ENCODE data around the gene MYEOV. TPM values are rescaled to one million over a fixed set of nuclear protein-coding genes. Genes with fewer than 3 reads are reported as not detected.

MYEOV gene
- total RNA-seq, 3 donors from 2014 or later: 2.8 to 7.5 (median 6.2) TPM

DNA sequence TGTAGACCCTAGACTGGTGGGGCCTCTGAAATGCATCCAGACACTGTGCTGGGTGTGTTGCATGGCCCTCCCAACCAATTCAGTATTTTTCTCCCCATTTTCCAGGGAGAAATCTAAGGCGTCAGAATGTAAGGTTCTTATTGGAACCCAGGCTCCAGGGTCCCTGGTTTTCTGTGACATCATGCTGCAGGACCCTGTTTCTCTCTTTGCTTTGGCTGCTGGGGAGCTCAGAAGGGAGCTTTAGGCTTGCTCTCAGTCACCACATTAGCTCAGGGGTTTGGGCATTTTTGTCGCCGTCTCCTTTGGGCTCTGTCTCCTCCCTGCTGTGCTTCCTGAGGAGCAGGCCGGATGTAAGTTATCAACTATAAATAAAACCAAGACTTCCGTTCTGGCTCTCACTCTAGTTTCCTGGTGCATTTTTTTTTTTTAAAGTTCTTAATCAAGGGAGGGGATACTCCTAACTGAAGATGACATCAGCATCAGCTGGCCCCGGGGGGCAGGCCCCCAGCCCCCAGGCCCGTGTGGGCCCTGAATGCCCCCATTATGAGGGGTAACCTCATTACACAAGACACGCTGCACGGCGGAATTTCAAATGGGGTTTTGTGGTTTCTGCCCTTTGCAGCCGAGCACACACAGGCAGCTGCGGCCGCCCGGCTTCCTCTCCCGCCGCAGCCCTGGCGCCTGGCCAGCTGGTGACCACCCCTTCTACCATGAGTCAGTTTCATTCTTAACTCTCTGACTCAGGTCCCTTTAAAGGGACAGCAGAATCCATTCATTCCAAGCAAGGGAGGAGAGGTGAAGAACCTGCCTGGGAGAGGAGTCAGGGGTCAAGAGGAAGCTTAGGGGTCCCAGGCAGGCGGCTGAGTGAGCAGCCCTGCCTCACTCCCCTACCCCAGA is 3.2 kb downstream of the MYEOV start:
- no peaks in the 10 kb centered on the region for H3K36me3 ChIP-seq (ENCODE audit: low read depth)
- ATAC-seq: peak; percentile 67
- TF ChIP-seq, protein P1, sequence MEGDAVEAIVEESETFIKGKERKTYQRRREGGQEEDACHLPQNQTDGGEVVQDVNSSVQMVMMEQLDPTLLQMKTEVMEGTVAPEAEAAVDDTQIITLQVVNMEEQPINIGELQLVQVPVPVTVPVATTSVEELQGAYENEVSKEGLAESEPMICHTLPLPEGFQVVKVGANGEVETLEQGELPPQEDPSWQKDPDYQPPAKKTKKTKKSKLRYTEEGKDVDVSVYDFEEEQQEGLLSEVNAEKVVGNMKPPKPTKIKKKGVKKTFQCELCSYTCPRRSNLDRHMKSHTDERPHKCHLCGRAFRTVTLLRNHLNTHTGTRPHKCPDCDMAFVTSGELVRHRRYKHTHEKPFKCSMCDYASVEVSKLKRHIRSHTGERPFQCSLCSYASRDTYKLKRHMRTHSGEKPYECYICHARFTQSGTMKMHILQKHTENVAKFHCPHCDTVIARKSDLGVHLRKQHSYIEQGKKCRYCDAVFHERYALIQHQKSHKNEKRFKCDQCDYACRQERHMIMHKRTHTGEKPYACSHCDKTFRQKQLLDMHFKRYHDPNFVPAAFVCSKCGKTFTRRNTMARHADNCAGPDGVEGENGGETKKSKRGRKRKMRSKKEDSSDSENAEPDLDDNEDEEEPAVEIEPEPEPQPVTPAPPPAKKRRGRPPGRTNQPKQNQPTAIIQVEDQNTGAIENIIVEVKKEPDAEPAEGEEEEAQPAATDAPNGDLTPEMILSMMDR (IDR thresholded peaks at IDR 0.05): no peak
- peaks cover 60% of the 10 kb centered on the region for H3K4me1 ChIP-seq (ENCODE audit: low read depth)
- peak; percentile 92 to 96 (median 92) for DNase-seq
- H3K4me3 ChIP-seq: no peak overlapping the region
- intact Hi-C loops (cut with DNase I, micrococcal nuclease): no loop called here
- no peaks in the 10 kb centered on the region for H3K9me3 ChIP-seq

GRCh38 chr11:69297787-69298266 is 3.9 kb downstream of the MYEOV start:
- Histone ChIP-seq H3K36me3 (ENCODE audit: low read depth) (no peaks in the 10 kb centered on the region), H3K4me3 (no peak overlapping the region), H3K4me1 (ENCODE audit: low read depth) (peaks cover 57% of the 10 kb centered on the region), H3K9me3 (no peaks in the 10 kb centered on the region)
- TF ChIP-seq, protein P1 (IDR thresholded peaks at IDR 0.05): no peak
- DNase-seq: no peak
- ATAC-seq: no peak
- intact Hi-C loops (cut with DNase I, micrococcal nuclease): no loop called here

DNA sequence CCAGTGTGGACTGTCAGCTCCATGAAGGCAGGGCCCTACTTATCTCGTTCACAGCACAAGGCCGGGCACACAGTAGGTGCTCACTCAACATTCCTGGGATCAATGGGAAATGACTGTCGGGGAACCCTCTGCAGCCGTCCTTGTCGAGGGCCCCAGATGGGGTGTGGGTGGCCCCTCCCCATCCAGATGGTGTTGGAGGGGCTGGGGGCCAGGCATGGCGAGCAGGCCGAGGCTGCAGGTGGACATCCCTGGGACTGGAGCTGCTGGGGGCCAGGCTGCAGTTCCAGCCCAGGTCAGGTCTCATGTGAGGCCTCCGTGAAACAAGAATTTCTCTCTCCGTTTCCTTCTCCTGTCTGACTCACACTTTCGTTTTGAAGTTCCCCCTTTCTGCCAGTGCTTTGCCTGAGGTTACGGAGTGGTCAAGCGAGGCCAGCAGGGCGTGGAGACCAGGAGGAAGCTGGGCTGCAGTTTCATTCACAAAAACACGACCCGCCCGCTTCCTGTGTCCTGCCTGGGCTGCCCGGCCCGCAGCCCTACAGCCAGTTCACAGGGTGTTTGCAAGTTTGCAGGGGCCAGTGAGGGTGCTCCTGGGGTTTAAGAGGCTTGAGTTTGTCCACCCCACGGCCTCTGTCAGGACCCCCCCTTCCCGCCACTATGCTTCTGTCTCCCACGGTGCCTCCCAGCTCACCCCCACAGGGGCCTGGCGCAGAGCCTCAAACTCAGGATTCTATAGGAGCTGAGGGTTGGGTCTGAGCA is 4.5 kb downstream of the MYEOV start:
- DNase-seq (peak; percentile 77 to 91 (median 82)), ATAC-seq (peak; percentile 61)
- H3K4me3 ChIP-seq: no peak overlapping the region
- peaks cover 50% of the 10 kb centered on the region for H3K4me1 ChIP-seq (ENCODE audit: low read depth)
- intact Hi-C loops (cut with DNase I, micrococcal nuclease): no loop called here
- H3K36me3 ChIP-seq (ENCODE audit: low read depth): no peaks in the 10 kb centered on the region
- TF ChIP-seq, protein P1 (IDR thresholded peaks at IDR 0.05): no peak
- H3K9me3 ChIP-seq: no peaks in the 10 kb centered on the region

- Histone ChIP-seq H3K4me3 (no peak overlapping the region), H3K9me3 (no peaks in the 10 kb centered on the region), H3K4me1 (ENCODE audit: low read depth) (peaks cover 49% of the 10 kb centered on the region), H3K36me3 (ENCODE audit: low read depth) (no peaks in the 10 kb centered on the region)
- intact Hi-C loops (cut with DNase I, micrococcal nuclease): no loop called here
- ATAC-seq: no peak
- peak in 1 of 3 donors; percentile 39 for DNase-seq
- TF ChIP-seq, protein P1 (IDR thresholded peaks at IDR 0.05): no peak
Observed at GRCh38 chr11:69299023-69299461, 5.1 kb downstream of the MYEOV start.

GRCh38 chr11:69299572-69299971 is 5.6 kb downstream of the MYEOV start:
- H3K9me3 ChIP-seq: no peaks in the 10 kb centered on the region
- no peaks in the 10 kb centered on the region for H3K36me3 ChIP-seq (ENCODE audit: low read depth)
- no peak for ATAC-seq
- TF ChIP-seq, protein P1 (IDR thresholded peaks at IDR 0.05): no peak
- intact Hi-C loops (cut with DNase I, micrococcal nuclease): no loop called here
- no peak overlapping the region for H3K4me3 ChIP-seq
- peak in 1 of 3 donors; percentile 36 for DNase-seq
- peaks cover 49% of the 10 kb centered on the region for H3K4me1 ChIP-seq (ENCODE audit: low read depth)

All from mucosa of descending colon (tissue), 3 donors.